ENCODE data around the gene SYNGR1. TPM values are rescaled to one million over a fixed set of nuclear protein-coding genes. Genes with fewer than 3 reads are reported as not detected.

The SYNGR1 gene
- total and polyA plus RNA-seq, 2 experiments from 2014 or later: 30.9 to 37.0 TPM

GRCh38 chr22:39318507-39319283 is 31.1 kb upstream of the SYNGR1 start:
- H3K27ac Mint-ChIP-seq: peak overlapping the region; percentile 100

DNA sequence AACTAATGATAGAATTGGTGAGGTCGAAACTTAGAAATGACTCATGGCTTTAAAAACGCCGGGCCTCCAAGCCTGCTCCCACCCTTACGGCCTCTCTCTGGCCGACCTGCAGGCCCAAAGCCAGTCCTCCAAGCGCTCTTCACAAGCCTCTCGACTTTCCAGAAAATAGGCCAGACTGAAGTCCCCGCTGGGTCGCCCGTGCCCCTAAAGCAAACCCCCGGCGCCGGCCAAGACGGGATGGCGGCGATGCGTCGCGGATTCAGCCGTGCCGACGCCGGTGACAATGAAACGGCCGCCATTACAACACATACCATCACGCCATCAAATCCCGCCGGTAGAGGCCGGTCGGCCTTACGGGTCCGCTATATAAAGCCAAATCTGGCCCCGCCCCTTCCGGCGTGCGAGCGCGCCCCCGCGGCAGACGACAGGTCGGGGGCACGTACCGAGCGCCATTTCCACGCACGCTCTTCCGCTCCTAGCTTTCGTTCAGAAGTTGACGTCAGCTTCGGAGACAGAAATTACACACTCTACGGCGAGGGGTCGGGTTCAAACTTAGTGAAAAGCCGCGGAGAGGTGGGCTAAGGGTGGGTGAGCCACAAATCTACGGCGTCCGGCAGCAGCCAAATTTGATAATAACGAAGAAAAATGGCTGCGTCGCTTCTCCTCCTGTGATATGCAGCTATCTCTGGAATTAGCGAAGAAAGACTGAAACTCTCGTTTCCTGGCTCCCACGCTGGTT is 30.3 kb upstream of the SYNGR1 start, which contains the start of gene RPL3:
TSS of gene RPL3 (minus strand) at position 340 of the 739 bp plus-strand sequence. CDS start at position 314, 26 bp downstream.
- H3K4me3 ChIP-seq: peak within 1 kb of the TSS; percentile 98
- H3F3A ChIP-seq (replicated peaks; ENCODE audit: low read depth): peaks cover 53% of the 10 kb centered on the region
- H3K9me3 Mint-ChIP-seq: peaks cover 12% of the 10 kb centered on the region
- H3K79me2 ChIP-seq (replicated peaks; ENCODE audit: insufficient read depth): peaks cover 49% of the 10 kb centered on the region
- DNase-seq (ENCODE audit: low spot score): peak; percentile 96
- no peaks in the 10 kb centered on the region for H3K27me3 ChIP-seq (ENCODE audit: insufficient read depth)
- H3K4me3 Mint-ChIP-seq: peak within 1 kb of the TSS; percentile 100
- peaks cover 39% of the 10 kb centered on the region for H3K4me1 Mint-ChIP-seq
- peaks cover 51% of the 10 kb centered on the region for H3K36me3 Mint-ChIP-seq (ENCODE audit: low read depth)
- peaks cover 45% of the 10 kb centered on the region for H3K36me3 ChIP-seq (ENCODE audit: insufficient read depth)
- ATAC-seq: peak; percentile 52
- no peak within 1 kb of the TSS for H2AFZ ChIP-seq
- peak within 1 kb of the TSS; percentile 100 for H3K27ac Mint-ChIP-seq
- no peaks in the 10 kb centered on the region for H3K9me2 ChIP-seq (ENCODE audit: insufficient read depth)
- H3K27me3 Mint-ChIP-seq (ENCODE audit: insufficient read depth, low read depth, poor library complexity): peaks cover 48% of the 10 kb centered on the region
- peak within 1 kb of the TSS; percentile 99 for H3K27ac ChIP-seq (ENCODE audit: low read depth)
- H3K4me1 ChIP-seq (ENCODE audit: insufficient read depth): peaks cover 31% of the 10 kb centered on the region
- H4K20me1 ChIP-seq (replicated peaks; ENCODE audit: insufficient read depth): peaks cover 43% of the 10 kb centered on the region
- H3K4me2 ChIP-seq: peak within 1 kb of the TSS; percentile 100
- peak; percentile 100 for TF ChIP-seq ZNF114 (CRISPR knock-in tag; IDR thresholded peaks at IDR 0.05)
- TF ChIP-seq ZNF331 (CRISPR knock-in tag; IDR thresholded peaks at IDR 0.05; ENCODE audit: low read depth): no peak
- TF ChIP-seq CTCF (conservative IDR thresholded peaks at IDR 0.05; ENCODE audit: low read depth in 2 of 2): no peak
- peak; percentile 84 for TF ChIP-seq CREB1 (CRISPR knock-in tag; IDR thresholded peaks at IDR 0.05; ENCODE audit: low read depth)
- TF ChIP-seq STAT1 (IDR thresholded peaks at IDR 0.05; ENCODE audit: unreplicated experiment): no peak
- peak; percentile 73 for TF ChIP-seq ETS1 (IDR thresholded peaks at IDR 0.05)
- TF ChIP-seq EZH2phosphoT487 (IDR thresholded peaks at IDR 0.05; ENCODE audit: unreplicated experiment): no peak

More at GRCh38 chr22:39318507-39319283, 31.1 kb upstream of the SYNGR1 start:
- ATAC-seq: no peak; the same call in 1 of the 3 replicates
- H3K36me3 Mint-ChIP-seq (ENCODE audit: low read depth): peaks cover 59% of the 10 kb centered on the region
- no peaks in the 10 kb centered on the region for H3K27me3 ChIP-seq (ENCODE audit: insufficient read depth)
- H3F3A ChIP-seq (replicated peaks; ENCODE audit: low read depth): peaks cover 60% of the 10 kb centered on the region
- peaks cover 48% of the 10 kb centered on the region for H4K20me1 ChIP-seq (replicated peaks; ENCODE audit: insufficient read depth)
- H3K4me1 ChIP-seq (ENCODE audit: insufficient read depth): peaks cover 37% of the 10 kb centered on the region
- peak overlapping the region; percentile 99 for H3K27ac ChIP-seq (ENCODE audit: low read depth)
- peaks cover 49% of the 10 kb centered on the region for H3K79me2 ChIP-seq (replicated peaks; ENCODE audit: insufficient read depth)
- peaks cover 52% of the 10 kb centered on the region for H3K36me3 ChIP-seq (ENCODE audit: insufficient read depth)
- H3K4me3 ChIP-seq: peak overlapping the region; percentile 98
- H2AFZ ChIP-seq: no peak overlapping the region
- H3K27me3 Mint-ChIP-seq (ENCODE audit: insufficient read depth, low read depth, poor library complexity): peaks cover 55% of the 10 kb centered on the region
- no peaks in the 10 kb centered on the region for H3K9me2 ChIP-seq (ENCODE audit: insufficient read depth)
- H3K9me3 Mint-ChIP-seq: peaks cover 12% of the 10 kb centered on the region
- H3K4me1 Mint-ChIP-seq: peaks cover 44% of the 10 kb centered on the region
- H3K4me3 Mint-ChIP-seq: peak overlapping the region; percentile 100
- peak overlapping the region; percentile 100 for H3K4me2 ChIP-seq
- TF ChIP-seq NANOG (IDR thresholded peaks at IDR 0.05; ENCODE audit: borderline replicate concordance): no peak
- TF ChIP-seq CTCF (conservative IDR thresholded peaks at IDR 0.05; ENCODE audit: low read depth in 2 of 2): no peak
- no peak for DNase-seq (ENCODE audit: low spot score)
